GM21423 (cell line): ENCODE results near the gene TRIM74.
"Not testable (repeated sequence)": the region's sequence is repeated elsewhere in the genome, so short reads cannot be mapped to it uniquely, and the experiment has no call there.

Source experiments
- ATAC-seq: cut with Tn5 transposase; IDR thresholded peaks from one replicate; pipeline ENCODE4 v1.9.1; 2021; ENCODE audit warnings: mild to moderate bottlenecking, moderate library complexity; ENCODE audit not compliant: unreplicated experiment

The TRIM74 gene

GRCh38 chr7:72960029-72960428 is 9.2 kb downstream of the TRIM74 start:
- not testable (repeated sequence) for ATAC-seq

GRCh38 chr7:72954563-72955198 is 14.6 kb downstream of the TRIM74 start:
- ATAC-seq = peak; percentile 89

GRCh38 chr7:72953901-72954562 is 15.2 kb downstream of the TRIM74 start:
- peak; percentile 57 for ATAC-seq

GRCh38 chr7:72950432-72950831 is 18.8 kb downstream of the TRIM74 start:
- ATAC-seq = not testable (repeated sequence)

- ATAC-seq = not testable (repeated sequence)
Measured at GRCh38 chr7:72949686-72950085, 19.6 kb downstream of the TRIM74 start.

- ATAC-seq = not testable (repeated sequence)
Measured at GRCh38 chr7:72949276-72949675, 20.0 kb downstream of the TRIM74 start.

GRCh38 chr7:72948714-72949113 is 20.6 kb downstream of the TRIM74 start:
- not testable (repeated sequence) for ATAC-seq

GRCh38 chr7:72946130-72946745 is 23.0 kb downstream of the TRIM74 start:
- not testable (repeated sequence) for ATAC-seq

- not testable (repeated sequence) for ATAC-seq
Measured at GRCh38 chr7:72945597-72945996, 23.7 kb downstream of the TRIM74 start.

GRCh38 chr7:72944937-72945336 is 24.3 kb downstream of the TRIM74 start:
- ATAC-seq = not testable (repeated sequence)

GRCh38 chr7:72942956-72943355 is 26.3 kb downstream of the TRIM74 start:
- ATAC-seq = not testable (repeated sequence)

- not testable (repeated sequence) for ATAC-seq
Measured at GRCh38 chr7:72942022-72942705, 27.1 kb downstream of the TRIM74 start.

GRCh38 chr7:72928216-72928615 is 41.0 kb downstream of the TRIM74 start:
- ATAC-seq = not testable (repeated sequence)

GRCh38 chr7:72927791-72928190 is 41.5 kb downstream of the TRIM74 start:
- ATAC-seq = not testable (repeated sequence)

- no peak for ATAC-seq
Measured at GRCh38 chr7:72925546-72926120, 43.6 kb downstream of the TRIM74 start.

GRCh38 chr7:72924733-72925545 is 44.3 kb downstream of the TRIM74 start, which contains the start of gene POM121:
Gene POM121, plus strand, starts transcription at chr7:72925095. Its CDS starts 27 bp downstream, at chr7:72925122.
- peak; percentile 76 for ATAC-seq

GRCh38 chr7:72924386-72924732 is 44.9 kb downstream of the TRIM74 start:
- ATAC-seq = peak; percentile 18

GRCh38 chr7:72919256-72919775 is 50.0 kb downstream of the TRIM74 start:
- ATAC-seq = no peak

- ATAC-seq = peak; percentile 59
Measured at GRCh38 chr7:72914756-72915525, 54.3 kb downstream of the TRIM74 start.
